ENCODE results near the gene EPHA4.

DNA sequence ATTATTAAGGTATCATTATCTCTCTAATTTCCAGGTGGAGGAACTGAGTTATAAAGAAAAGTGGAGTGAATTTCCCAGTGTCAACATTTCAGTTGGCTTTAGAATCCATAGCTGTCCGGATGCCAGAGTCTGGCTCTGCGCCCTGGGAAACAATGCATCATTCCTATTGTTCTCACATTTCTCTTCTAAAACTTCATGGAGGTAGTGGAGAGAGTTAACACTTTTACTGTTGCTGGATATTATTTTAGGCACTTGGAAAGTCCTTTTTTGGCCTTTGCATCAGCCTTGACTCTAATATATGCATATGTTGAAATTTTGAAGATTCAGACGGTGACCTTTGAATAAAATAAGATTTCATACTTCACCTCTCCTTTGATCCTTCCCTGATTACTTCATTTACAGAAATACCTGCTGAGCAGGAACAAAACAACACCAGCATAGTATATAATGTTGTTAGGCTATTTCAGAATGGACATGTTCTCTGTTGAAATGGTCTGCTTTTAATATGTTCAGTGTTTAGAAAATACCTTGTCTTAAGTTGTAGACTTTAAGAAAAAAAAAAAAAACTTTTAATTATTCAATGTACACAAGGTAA lies 148.8 kb downstream of the EPHA4 start:
- TF ChIP-seq HMGXB4 (CRISPR knock-in tag; IDR thresholded peaks at IDR 0.05; ENCODE audit: borderline replicate concordance): no peak
- no peak for TF ChIP-seq CEBPB (IDR thresholded peaks at IDR 0.05)
- no peak for TF ChIP-seq POLR2A (IDR thresholded peaks at IDR 0.05; ENCODE audit: low read length)
